ENCODE data around the gene RAP1B. TPM values are rescaled to one million over a fixed set of nuclear protein-coding genes. Genes with fewer than 3 reads are reported as not detected.

The RAP1B gene
- total RNA-seq, 1 donor from 2014 or later: 193 TPM

DNA sequence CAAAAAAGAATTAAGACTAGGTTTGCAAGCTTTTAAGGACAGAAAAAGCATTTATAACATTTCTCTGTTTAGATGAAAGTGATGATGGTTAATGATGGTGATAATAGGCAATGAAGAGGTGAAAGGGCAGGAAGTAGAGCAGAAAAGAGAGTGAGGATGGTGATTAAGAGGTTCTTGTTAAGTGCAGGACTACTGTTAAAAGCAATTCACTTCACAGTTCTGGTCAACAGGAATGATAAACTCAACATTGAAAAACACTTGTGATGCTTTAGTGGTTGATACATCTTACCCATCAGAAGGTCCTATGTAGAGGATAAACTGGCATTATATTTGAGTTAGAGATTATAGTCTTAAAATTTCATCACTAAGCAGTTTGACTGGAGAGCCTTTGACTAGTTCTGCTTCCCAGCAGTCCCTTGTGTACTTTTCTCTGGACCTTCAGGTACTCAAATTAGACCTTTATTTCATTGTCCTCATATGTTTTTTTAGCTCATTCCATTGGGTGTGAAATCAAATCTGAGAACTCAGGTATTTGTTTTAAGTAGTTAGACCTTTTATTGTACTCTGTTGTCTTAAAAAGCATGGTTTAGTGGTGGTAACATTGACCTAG, 10.9 kb downstream of the RAP1B start:
- DNase-seq: no peak
- Histone ChIP-seq H3K4me3 (no peak overlapping the region), H3K4me1 (peaks cover 85% of the 10 kb centered on the region), H3K27ac (no peak overlapping the region), H3K9me3 (no peaks in the 10 kb centered on the region), H3K36me3 (peaks cover 9% of the 10 kb centered on the region), H3K27me3 (ENCODE audit: low read depth) (no peaks in the 10 kb centered on the region)
- ATAC-seq: peak in 1 of 2 donors; percentile 12
- intact Hi-C loops (cut with DNase I): no loop called here
- TF ChIP-seq, protein P1, sequence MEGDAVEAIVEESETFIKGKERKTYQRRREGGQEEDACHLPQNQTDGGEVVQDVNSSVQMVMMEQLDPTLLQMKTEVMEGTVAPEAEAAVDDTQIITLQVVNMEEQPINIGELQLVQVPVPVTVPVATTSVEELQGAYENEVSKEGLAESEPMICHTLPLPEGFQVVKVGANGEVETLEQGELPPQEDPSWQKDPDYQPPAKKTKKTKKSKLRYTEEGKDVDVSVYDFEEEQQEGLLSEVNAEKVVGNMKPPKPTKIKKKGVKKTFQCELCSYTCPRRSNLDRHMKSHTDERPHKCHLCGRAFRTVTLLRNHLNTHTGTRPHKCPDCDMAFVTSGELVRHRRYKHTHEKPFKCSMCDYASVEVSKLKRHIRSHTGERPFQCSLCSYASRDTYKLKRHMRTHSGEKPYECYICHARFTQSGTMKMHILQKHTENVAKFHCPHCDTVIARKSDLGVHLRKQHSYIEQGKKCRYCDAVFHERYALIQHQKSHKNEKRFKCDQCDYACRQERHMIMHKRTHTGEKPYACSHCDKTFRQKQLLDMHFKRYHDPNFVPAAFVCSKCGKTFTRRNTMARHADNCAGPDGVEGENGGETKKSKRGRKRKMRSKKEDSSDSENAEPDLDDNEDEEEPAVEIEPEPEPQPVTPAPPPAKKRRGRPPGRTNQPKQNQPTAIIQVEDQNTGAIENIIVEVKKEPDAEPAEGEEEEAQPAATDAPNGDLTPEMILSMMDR (IDR thresholded peaks at IDR 0.05): no peak

DNA sequence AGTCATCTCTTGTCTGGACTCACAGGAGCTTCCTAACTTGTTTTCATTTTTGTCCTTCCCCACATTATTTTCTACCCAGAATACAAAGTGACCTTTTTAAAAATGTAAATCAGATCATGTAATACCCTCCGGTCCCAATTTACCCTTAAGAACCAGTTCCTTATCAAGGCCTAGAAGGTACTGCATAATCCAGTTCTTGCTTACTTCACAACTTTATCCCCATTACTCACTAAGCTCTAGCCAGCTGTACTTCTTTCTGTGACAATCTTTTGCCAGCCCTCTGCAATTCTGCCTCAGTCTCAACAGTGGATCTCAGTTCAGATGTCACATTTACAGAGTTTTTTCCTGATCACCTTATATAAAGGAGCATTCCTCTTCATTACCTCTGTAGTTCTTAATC, 11.6 kb downstream of the RAP1B start:
- peaks cover 16% of the 10 kb centered on the region for H3K36me3 ChIP-seq

DNA sequence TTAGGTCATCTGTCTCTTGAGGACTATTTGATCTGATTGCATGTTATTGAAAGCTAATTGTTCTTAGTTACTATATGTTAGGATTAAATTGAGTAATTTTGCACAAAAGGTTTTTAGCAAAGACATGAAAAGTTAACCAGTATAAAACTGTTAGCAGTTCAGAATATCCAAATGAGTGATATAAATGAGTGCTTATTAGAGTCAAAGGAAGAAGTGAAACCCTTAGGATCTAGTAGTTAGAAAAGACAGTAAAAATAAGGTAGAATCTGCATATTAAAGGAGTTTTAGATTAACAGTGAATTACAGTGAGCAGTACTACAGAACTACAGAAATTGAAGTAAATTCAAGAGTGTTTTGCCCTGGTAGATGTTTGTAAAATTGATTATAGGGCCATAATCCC, 12.4 kb downstream of the RAP1B start:
- Histone ChIP-seq H3K27me3 (ENCODE audit: low read depth) (no peaks in the 10 kb centered on the region), H3K4me3 (no peak overlapping the region), H3K27ac (no peak overlapping the region), H3K36me3 (peaks cover 22% of the 10 kb centered on the region), H3K9me3 (no peaks in the 10 kb centered on the region), H3K4me1 (peaks cover 71% of the 10 kb centered on the region)
- DNase-seq (no peak), ATAC-seq (no peak)
- TF ChIP-seq, protein P1 (IDR thresholded peaks at IDR 0.05): no peak
- intact Hi-C loops (cut with DNase I): no loop called here

More for the DNA sequence above, 11.6 kb downstream of the RAP1B start:
- no peaks in the 10 kb centered on the region for H3K27me3 ChIP-seq (ENCODE audit: low read depth)
- peak in 1 of 2 donors; percentile 66 for ATAC-seq
- peaks cover 78% of the 10 kb centered on the region for H3K4me1 ChIP-seq
- TF ChIP-seq, protein P1 (IDR thresholded peaks at IDR 0.05): no peak
- no peak for DNase-seq
- no peak overlapping the region for H3K27ac ChIP-seq
- intact Hi-C loops (cut with DNase I): no loop called here
- H3K4me3 ChIP-seq: no peak overlapping the region
- no peaks in the 10 kb centered on the region for H3K9me3 ChIP-seq

DNA sequence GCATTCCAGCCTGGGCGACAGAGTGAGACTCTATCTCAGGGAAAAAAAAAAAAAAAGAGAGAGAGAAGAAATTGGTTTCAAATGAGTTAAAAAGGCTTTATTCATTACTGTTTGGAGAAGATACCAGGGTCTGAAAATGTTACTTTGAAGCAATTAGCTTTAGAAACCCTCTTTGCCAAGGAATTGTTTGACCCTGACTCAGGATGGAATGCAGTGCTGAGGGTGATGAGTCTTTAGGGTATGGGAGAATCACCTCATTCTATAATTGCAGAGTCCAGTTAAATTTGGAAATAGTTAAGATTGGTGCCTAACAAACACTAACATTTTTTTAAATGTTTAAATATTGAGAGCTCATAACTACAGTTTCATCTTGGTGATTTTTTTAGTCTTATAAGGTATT, 13.3 kb downstream of the RAP1B start:
- Histone ChIP-seq H3K9me3 (no peaks in the 10 kb centered on the region), H3K27me3 (ENCODE audit: low read depth) (no peaks in the 10 kb centered on the region), H3K4me3 (no peak overlapping the region), H3K36me3 (peaks cover 22% of the 10 kb centered on the region), H3K4me1 (peaks cover 62% of the 10 kb centered on the region), H3K27ac (no peak overlapping the region)
- no peak for ATAC-seq
- TF ChIP-seq, protein P1 (IDR thresholded peaks at IDR 0.05): no peak
- no peak for DNase-seq
- intact Hi-C loops (cut with DNase I): no loop called here

DNA sequence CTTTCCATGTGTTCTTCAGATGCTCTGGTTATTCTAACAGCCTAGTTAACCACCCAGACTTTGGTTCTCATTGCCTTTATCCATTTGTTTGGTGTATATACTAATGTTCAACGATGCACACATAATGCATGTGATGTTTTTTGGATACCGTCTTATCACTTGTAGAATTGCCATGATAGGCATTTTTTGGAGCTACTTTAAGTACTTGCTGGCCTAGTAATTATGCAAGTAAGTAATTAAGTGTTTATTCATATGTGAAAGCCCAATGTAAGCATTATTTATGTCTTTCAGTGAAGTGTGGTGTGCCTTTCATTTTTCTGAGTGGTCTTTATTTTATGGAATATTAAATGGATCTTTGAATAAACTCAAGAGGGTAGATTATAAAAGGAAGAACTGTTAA, 14.2 kb downstream of the RAP1B start:
- no peak for ATAC-seq
- Histone ChIP-seq H3K9me3 (no peaks in the 10 kb centered on the region), H3K27ac (no peak overlapping the region), H3K4me3 (no peak overlapping the region), H3K36me3 (peaks cover 22% of the 10 kb centered on the region), H3K27me3 (ENCODE audit: low read depth) (no peaks in the 10 kb centered on the region), H3K4me1 (peaks cover 56% of the 10 kb centered on the region)
- intact Hi-C loops (cut with DNase I): no loop called here
- DNase-seq: no peak
- TF ChIP-seq, protein P1 (IDR thresholded peaks at IDR 0.05): no peak
